CD4-positive, alpha-beta T cell (primary cell): ENCODE results near the gene TEKT5. TPM values are rescaled to one million over a fixed set of nuclear protein-coding genes. Genes with fewer than 3 reads are reported as not detected.

Experiments
- ATAC-seq: fragments of 200-7000 bp; cut with Tn5 transposase; one replicate; pipeline ENCODE4 v1.10.0; 2022; ENCODE audit warnings: mild to moderate bottlenecking; ENCODE audit not compliant: poor library complexity
- CTCF ChIA-PET: fragments of 350-600 bp; sonication (Branson Sonifier 250); formaldehyde crosslinking; loops from one replicate; lab custom pipeline; 2021; ENCODE audit warnings: antibody characterized with exemption, inconsistent platforms; lab: Charles Lee
- POLR2A ChIA-PET: fragments of 350-600 bp; sonication (Branson Sonifier 250); formaldehyde crosslinking; loops from one replicate; lab custom pipeline; 2021; ENCODE audit warnings: antibody characterized with exemption, inconsistent platforms; lab: Charles Lee
- DNase-seq, 14 experiments: peaks; one replicate each; pipeline ENCODE4 v3.0.0-alpha.2; 2013 to 2020; ENCODE audit warnings: mixed read lengths in 2 of 14
- H3K27ac ChIP-seq, 2 donors: one replicate each; pipeline versions ENCODE4 v1.5.1 to v1.7.0; 2013; ENCODE audit warnings: low read length in 2 of 2, low read depth in 1 of 2, mild to moderate bottlenecking in 1 of 2
- H3K27me3 ChIP-seq, 2 experiments: 1 replicate in 1 of 2; 2 replicates in 1 of 2; pipeline versions ENCODE4 v1.6.1 to v1.7.0; 2013; ENCODE audit warnings: low read length in 2 of 2, control low read depth in 1 of 2, mild to moderate bottlenecking in 1 of 2, moderate library complexity in 1 of 2; ENCODE audit not compliant: insufficient read depth in 2 of 2, control insufficient read depth in 1 of 2
- H3K36me3 ChIP-seq: one replicate; pipeline ENCODE4 v1.6.1; 2013; ENCODE audit warnings: low read length, control low read depth; ENCODE audit not compliant: insufficient read depth
- H3K4me1 ChIP-seq: one replicate; pipeline ENCODE4 v1.6.1; 2013; ENCODE audit warnings: low read length, control low read depth; ENCODE audit not compliant: insufficient read depth
- H3K4me3 ChIP-seq: one replicate; pipeline ENCODE4 v1.5.1; 2013; ENCODE audit warnings: mild to moderate bottlenecking, low read length, moderate library complexity
- H3K9me3 ChIP-seq, 2 experiments: 1 replicate in 1 of 2; 2 replicates in 1 of 2; pipeline versions ENCODE4 v1.6.1 to v1.7.0; 2013; ENCODE audit warnings: low read length in 2 of 2, mild to moderate bottlenecking in 2 of 2, control low read depth in 1 of 2, moderate library complexity in 1 of 2; ENCODE audit not compliant: control insufficient read depth in 1 of 2, insufficient read depth in 1 of 2
- H3K27ac Mint-ChIP-seq: one replicate; pipeline ENCODE4 v1.8.0; 2020; ENCODE audit warnings: mixed read lengths
- H3K27me3 Mint-ChIP-seq: one replicate; pipeline ENCODE4 v1.8.0; 2021; ENCODE audit warnings: mixed read lengths
- H3K36me3 Mint-ChIP-seq: one replicate; pipeline ENCODE4 v1.8.0; 2021; ENCODE audit warnings: low read depth, mixed read lengths
- H3K4me1 Mint-ChIP-seq: one replicate; pipeline ENCODE4 v1.8.0; 2021; ENCODE audit warnings: low read depth, mixed read lengths
- H3K4me3 Mint-ChIP-seq: one replicate; pipeline ENCODE4 v1.8.0; 2020; ENCODE audit warnings: mild to moderate bottlenecking, mixed read lengths
- H3K9me3 Mint-ChIP-seq: one replicate; pipeline ENCODE4 v1.8.0; 2020; ENCODE audit warnings: mixed read lengths
- CTCF ChIP-seq: fragments of 200-600 bp; IDR thresholded peaks from one replicate; pipeline ENCODE4 v1.8.0; 2022; ENCODE audit warnings: antibody characterized with exemption, mild to moderate bottlenecking
- intact Hi-C, 2 experiments: fragments of 100-400 bp; cut with DNase I in 1 of 2; cut with micrococcal nuclease in 1 of 2; formaldehyde crosslinking; loops; one replicate each; pipeline versions ENCODE4 v1.15.1 to v1.9.0; 2023 to 2025; cut with DNase I, micrococcal nuclease
- total RNA-seq, 174 experiments: library from RNA in 2 of 174; stranded (reverse) in 2 of 174; gene quantifications; one replicate each; pipeline ENCODE4 v1.2.3 and lab custom pipeline; 2021 to 2026

TEKT5 gene
- total RNA-seq, 2 experiments from 2014 or later = not detected

- Mint-ChIP-seq H3K27me3 (peaks cover 24% of the 10 kb centered on the region), H3K9me3 (no peaks in the 10 kb centered on the region), H3K4me3 (no peak overlapping the region), H3K36me3 (no peaks in the 10 kb centered on the region), H3K4me1 (no peaks in the 10 kb centered on the region), H3K27ac (no peak overlapping the region)
- Histone ChIP-seq H3K9me3 (no peaks in the 10 kb centered on the region), H3K27me3 (peaks cover 0 to 6% of the 10 kb centered on the region in 2 experiments), H3K4me3 (no peak overlapping the region), H3K36me3 (no peaks in the 10 kb centered on the region), H3K4me1 (no peaks in the 10 kb centered on the region), H3K27ac (no peak overlapping the region)
- DNase-seq = no peak
- TF ChIP-seq CTCF = no peak
- intact Hi-C loops = no loop called here
- POLR2A ChIA-PET = no interaction called here
- ATAC-seq = no peak
- CTCF ChIA-PET = no interaction called here
These were observed 36.8 kb downstream of the TEKT5 start for GRCh38 chr16:10657925-10658324.

DNA sequence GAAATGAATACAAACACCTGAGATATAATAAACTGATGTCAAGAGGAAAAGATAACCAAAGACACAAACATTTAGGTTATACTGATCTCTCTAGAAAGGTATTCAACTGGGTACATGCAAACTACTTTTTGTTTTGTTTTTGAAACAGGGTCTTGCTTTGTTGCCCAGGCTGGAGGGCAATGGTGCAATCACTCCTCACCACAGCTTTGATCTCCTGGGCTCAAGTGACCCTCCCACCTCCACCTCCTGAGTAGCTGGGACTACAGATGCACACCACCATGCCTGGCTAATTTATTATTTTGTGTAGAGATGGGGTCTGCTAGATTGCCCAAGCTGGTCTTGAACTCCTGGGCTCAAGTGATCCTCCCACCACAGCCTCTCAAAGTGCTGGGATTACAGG, 38.1 kb downstream of the TEKT5 start:
- H3K4me3 Mint-ChIP-seq = no peak overlapping the region
- ATAC-seq = no peak
- POLR2A ChIA-PET = no interaction called here

GRCh38 chr16:10655415-10655977, 39.2 kb downstream of the TEKT5 start:
- Histone ChIP-seq H3K4me3 (no peak overlapping the region), H3K36me3 (no peaks in the 10 kb centered on the region), H3K27ac (no peak overlapping the region), H3K9me3 (no peaks in the 10 kb centered on the region), H3K27me3 (peaks cover 0 to 2% of the 10 kb centered on the region in 2 experiments), H3K4me1 (no peaks in the 10 kb centered on the region)
- intact Hi-C loops = no loop called here
- Mint-ChIP-seq H3K27ac (no peak overlapping the region), H3K4me1 (no peaks in the 10 kb centered on the region), H3K36me3 (no peaks in the 10 kb centered on the region), H3K4me3 (no peak overlapping the region), H3K27me3 (peaks cover 8% of the 10 kb centered on the region), H3K9me3 (no peaks in the 10 kb centered on the region)
- ChIA-PET POLR2A (no interaction called here), CTCF (no interaction called here)
- TF ChIP-seq CTCF = no peak
- no peak for ATAC-seq
- DNase-seq = no peak

More for the DNA sequence above, 38.1 kb downstream of the TEKT5 start:
- Histone ChIP-seq H3K36me3 (no peaks in the 10 kb centered on the region), H3K27ac (no peak overlapping the region), H3K9me3 (no peaks in the 10 kb centered on the region), H3K4me1 (no peaks in the 10 kb centered on the region), H3K27me3 (peaks cover 0 to 2% of the 10 kb centered on the region in 2 experiments), H3K4me3 (no peak overlapping the region)
- Mint-ChIP-seq H3K27me3 (peaks cover 13% of the 10 kb centered on the region), H3K27ac (no peak overlapping the region), H3K36me3 (no peaks in the 10 kb centered on the region), H3K9me3 (no peaks in the 10 kb centered on the region), H3K4me1 (no peaks in the 10 kb centered on the region)
- intact Hi-C loops = no loop called here
- CTCF ChIA-PET = no interaction called here
- no peak for TF ChIP-seq CTCF
- DNase-seq = no peak
